ENCODE data around the gene SH3BP5. TPM values are rescaled to one million over a fixed set of nuclear protein-coding genes. Genes with fewer than 3 reads are reported as not detected.

SH3BP5 gene
- polyA plus RNA-seq, 1 of the 3 experiments (the other 2 are of a cell fraction) = 29.5 TPM

- Histone ChIP-seq H3F3A (replicated peaks; ENCODE audit: insufficient read depth) (no peaks in the 10 kb centered on the region), H3K9me2 (no peaks in the 10 kb centered on the region), H2AFZ (ENCODE audit: low read depth) (no peak overlapping the region), H3K79me2 (ENCODE audit: insufficient read depth) (no peaks in the 10 kb centered on the region; the same call in 1 of the 2 replicates), H3K9me3 (no peaks in the 10 kb centered on the region), H3K4me1 (ENCODE audit: control insufficient read depth in 1 of 2, insufficient read depth in 2 of 2, low read depth in 1 of 2, low read length in 1 of 2) (peaks cover 5% of the 10 kb centered on the region in 2 experiments; a peak in 2 of 4 replicates), H3K9ac (no peak overlapping the region), H3K27me3 (ENCODE audit: insufficient read depth) (no peaks in the 10 kb centered on the region), H3K4me2 (no peak overlapping the region), H3K36me3 (replicated peaks in 1 of 2; ENCODE audit: control insufficient read depth in 1 of 2, insufficient read depth in 2 of 2, low read length in 1 of 2) (no peaks in the 10 kb centered on the region), H3K4me3 (ENCODE audit: low read depth in 2 of 2, low read length in 1 of 2) (no peak overlapping the region), H4K20me1 (ENCODE audit: insufficient read depth) (no peaks in the 10 kb centered on the region), H3K27ac (ENCODE audit: low read depth in 2 of 2, low read length in 1 of 2) (no peak overlapping the region)
- POLR2A ChIA-PET = no interaction called here
- CTCF ChIA-PET = interaction anchor here (1.0 kb wide), 1 partner anchor 25 kb away, joined by 6 read pairs; no protein-coding TSS in a partner anchor
- DNase-seq = no peak
- 86% methylated on average over 13 of the region's 13 CpGs for WGBS (ENCODE audit: low lambda C conversion rate)
- TF ChIP-seq YY1 (IDR thresholded peaks at IDR 0.05; ENCODE audit: low read depth) (no peak), FOSL2 (IDR thresholded peaks at IDR 0.05; ENCODE audit: borderline replicate concordance, low read depth) (no peak), SMC3 (IDR thresholded peaks at IDR 0.05; ENCODE audit: low read depth, low read length) (no peak), MAX (IDR thresholded peaks at IDR 0.05; ENCODE audit: low read depth) (no peak), GATA2 (CRISPR knock-in tag; IDR thresholded peaks at IDR 0.05) (no peak), NRF1 (IDR thresholded peaks at IDR 0.05; ENCODE audit: low read depth, low read length) (no peak), RAD21 (IDR thresholded peaks at IDR 0.05; ENCODE audit: low read length) (no peak), RXRA (IDR thresholded peaks at IDR 0.05; ENCODE audit: borderline replicate concordance, low read depth) (no peak), CTCF (IDR thresholded peaks at IDR 0.05) (no peak), EZH2phosphoT487 (IDR thresholded peaks at IDR 0.05; ENCODE audit: borderline replicate concordance, low read depth) (no peak), TEAD4 (IDR thresholded peaks at IDR 0.05; ENCODE audit: borderline replicate concordance, insufficient read depth) (no peak), RFX5 (IDR thresholded peaks at IDR 0.05; ENCODE audit: low read length) (no peak)
These were observed 39.4 kb downstream of the SH3BP5 start for GRCh38 chr3:15292765-15293522.

- Histone ChIP-seq H2AFZ (ENCODE audit: low read depth) (no peak overlapping the region), H3K9ac (no peak overlapping the region), H3K36me3 (replicated peaks in 1 of 2; ENCODE audit: control insufficient read depth in 1 of 2, insufficient read depth in 2 of 2, low read length in 1 of 2) (no peaks in the 10 kb centered on the region), H3K4me1 (ENCODE audit: control insufficient read depth in 1 of 2, insufficient read depth in 2 of 2, low read depth in 1 of 2, low read length in 1 of 2) (peaks cover 5% of the 10 kb centered on the region in 2 experiments; a peak in 2 of 4 replicates), H3K9me3 (no peaks in the 10 kb centered on the region), H4K20me1 (ENCODE audit: insufficient read depth) (no peaks in the 10 kb centered on the region), H3K27me3 (ENCODE audit: insufficient read depth) (no peaks in the 10 kb centered on the region), H3K9me2 (no peaks in the 10 kb centered on the region), H3K79me2 (ENCODE audit: insufficient read depth) (no peaks in the 10 kb centered on the region; the same call in 1 of the 2 replicates), H3K27ac (ENCODE audit: low read depth in 2 of 2, low read length in 1 of 2) (no peak overlapping the region), H3K4me3 (ENCODE audit: low read depth in 2 of 2, low read length in 1 of 2) (no peak overlapping the region), H3K4me2 (no peak overlapping the region), H3F3A (replicated peaks; ENCODE audit: insufficient read depth) (no peaks in the 10 kb centered on the region)
- 95% methylated on average over 6 of the region's 6 CpGs for WGBS (ENCODE audit: low lambda C conversion rate)
- ChIA-PET POLR2A (no interaction called here), CTCF (interaction anchor here (1.0 to 1.1 kb wide), 3 partner anchors 16 to 89 kb away, joined by 3 to 7 read pairs (median 5); no protein-coding TSS in a partner anchor)
- no peak for DNase-seq
- no peak for TF ChIP-seq EP300 (IDR thresholded peaks at IDR 0.05; ENCODE audit: borderline replicate concordance in 1 of 2, low read depth in 1 of 2, low read length in 1 of 2)
- TF ChIP-seq RCOR1 (IDR thresholded peaks at IDR 0.05; ENCODE audit: low read length) = no peak
- no peak for TF ChIP-seq RFX5 (IDR thresholded peaks at IDR 0.05; ENCODE audit: low read length)
- no peak for TF ChIP-seq USF2 (IDR thresholded peaks at IDR 0.05; ENCODE audit: borderline replicate concordance, low read depth, low read length)
- TF ChIP-seq GABPA (IDR thresholded peaks at IDR 0.05; ENCODE audit: low read depth) = no peak
- TF ChIP-seq REST (IDR thresholded peaks at IDR 0.05; ENCODE audit: low read depth, low read length) = no peak
- no peak for TF ChIP-seq SIN3A (IDR thresholded peaks at IDR 0.05; ENCODE audit: borderline replicate concordance, low read depth, low read length)
- no peak for TF ChIP-seq FOSL2 (IDR thresholded peaks at IDR 0.05; ENCODE audit: borderline replicate concordance, low read depth)
These were observed 40.5 kb downstream of the SH3BP5 start for GRCh38 chr3:15291589-15292541.
